Thyroid gland (tissue), 4 donors: ENCODE measurements around the gene OCA2.

Source experiments
- CTCF ChIP-seq, 6 experiments: fragments of 200-600 bp in 3 of 6; fragments of 450-650 bp in 3 of 6; sonication (generic) in 3 of 6; IDR thresholded peaks; one replicate each; pipeline ENCODE4 v1.5.1; 2016 to 2019; ENCODE audit warnings: antibody characterized with exemption in 6 of 6, mild to moderate bottlenecking in 2 of 6, inconsistent platforms in 1 of 6, moderate library complexity in 1 of 6
- POLR2A ChIP-seq, 2 donors: fragments of 450-650 bp; IDR thresholded peaks; one replicate each; pipeline ENCODE4 v1.6.1; 2017; ENCODE audit warnings: antibody characterized with exemption in 2 of 2, mild to moderate bottlenecking in 2 of 2, moderate library complexity in 1 of 2

- TF ChIP-seq CTCF (IDR thresholded peaks at IDR 0.05) (no peak), POLR2A (IDR thresholded peaks at IDR 0.05) (no peak)
These were observed 114.0 kb downstream of the OCA2 start for GRCh38 chr15:27985099-27985498.
